HG03520 (cell line): ENCODE measurements around the gene MARCOL.

ENCODE experiments used
- ATAC-seq: cut with Tn5 transposase; IDR thresholded peaks from one replicate; pipeline ENCODE4 v1.9.1; 2021; ENCODE audit warnings: mild to moderate bottlenecking, moderate library complexity; ENCODE audit not compliant: unreplicated experiment

The MARCOL gene, protein sequence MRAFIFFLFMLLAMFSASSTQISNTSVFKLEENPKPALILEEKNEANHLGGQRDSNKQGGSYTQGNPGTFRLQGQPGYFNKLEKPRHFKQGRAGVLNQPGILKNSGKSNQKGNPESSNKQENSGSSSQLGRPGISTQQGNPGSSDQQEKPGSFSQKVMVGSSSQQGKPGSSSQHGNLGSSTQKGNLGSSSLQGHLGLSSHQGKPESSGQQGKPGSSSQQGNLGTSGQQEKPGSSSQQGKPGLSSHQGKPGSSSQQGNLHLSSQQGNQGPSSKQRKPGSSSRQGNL

DNA sequence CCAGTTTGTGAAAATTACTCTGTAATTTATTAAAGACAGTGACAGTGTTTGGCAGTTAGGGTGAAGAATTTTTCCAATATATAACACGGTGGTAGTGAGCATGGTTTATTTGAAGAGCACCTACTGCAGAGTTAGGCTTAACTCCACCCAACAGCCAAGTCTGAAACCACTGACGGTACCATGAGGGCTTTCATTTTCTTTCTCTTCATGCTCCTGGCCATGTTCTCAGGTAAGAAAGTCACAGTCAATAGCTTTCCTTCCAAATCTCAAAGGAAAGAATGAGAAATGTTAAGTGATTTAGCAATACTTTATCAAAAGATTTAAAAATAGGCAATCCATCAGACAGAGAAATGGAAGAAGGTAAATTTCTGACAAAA, at the start of gene MARCOL:
Gene MARCOL (plus strand): TSS at position 108 of the 377 bp plus-strand sequence. CDS start 73 bp downstream, at position 181.
- ATAC-seq = no peak

DNA sequence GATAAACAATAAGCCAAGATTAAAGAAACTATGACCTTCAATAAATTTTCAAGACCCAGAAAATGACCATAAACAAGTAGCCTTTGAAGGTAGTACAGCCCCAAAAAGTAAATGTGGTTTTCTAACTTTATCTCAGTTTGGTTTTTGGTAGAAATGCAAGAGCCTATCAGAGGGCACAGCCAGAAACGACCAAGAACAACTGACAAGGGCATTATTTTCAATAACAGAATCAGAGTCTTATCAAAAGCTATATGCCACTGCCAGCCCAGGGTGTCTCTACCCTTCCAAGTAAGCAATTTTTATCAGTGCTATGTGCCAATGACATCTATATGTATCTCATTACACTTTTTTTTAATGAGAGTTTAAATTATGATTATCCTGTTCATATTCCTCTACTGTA, 47.3 kb upstream of the MARCOL start:
- no peak for ATAC-seq

DNA sequence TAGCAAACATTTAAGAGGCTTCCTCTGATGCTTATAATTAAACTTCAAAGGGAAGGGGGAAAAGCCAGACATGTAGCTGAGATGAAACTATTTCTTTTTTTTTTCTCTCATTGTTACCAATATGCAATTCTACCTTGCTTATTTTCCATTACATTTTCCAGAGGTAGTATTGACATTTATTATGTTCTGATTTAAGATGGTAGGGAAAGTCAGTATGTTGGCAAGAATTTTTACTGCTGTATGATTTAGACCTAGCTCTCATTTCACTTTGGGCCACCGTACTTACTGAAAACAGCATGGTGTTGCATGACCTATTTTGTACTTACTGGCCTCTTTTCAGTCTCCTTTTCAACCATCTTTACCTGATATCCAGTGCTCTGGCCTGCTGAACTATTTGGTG, 45.1 kb upstream of the MARCOL start:
- no peak for ATAC-seq

DNA sequence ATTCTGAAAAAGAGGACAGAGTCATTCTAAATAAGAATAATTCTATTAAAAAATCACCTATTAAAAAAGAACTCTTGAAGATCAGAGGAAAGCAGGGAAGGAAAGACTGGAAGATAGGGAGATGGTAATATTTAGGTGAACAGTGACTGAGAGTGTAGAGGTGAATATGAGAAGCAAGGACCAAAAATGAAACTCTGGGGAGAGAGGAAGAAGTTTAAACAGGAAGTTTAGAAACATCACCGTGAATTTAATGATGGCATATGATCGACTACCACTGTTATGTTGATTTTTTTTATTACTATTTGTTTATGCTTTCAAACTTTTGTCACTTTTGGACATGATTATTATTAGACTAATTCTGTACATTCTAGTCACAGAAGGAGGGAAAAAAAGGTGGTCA, 37.2 kb upstream of the MARCOL start:
- no peak for ATAC-seq

DNA sequence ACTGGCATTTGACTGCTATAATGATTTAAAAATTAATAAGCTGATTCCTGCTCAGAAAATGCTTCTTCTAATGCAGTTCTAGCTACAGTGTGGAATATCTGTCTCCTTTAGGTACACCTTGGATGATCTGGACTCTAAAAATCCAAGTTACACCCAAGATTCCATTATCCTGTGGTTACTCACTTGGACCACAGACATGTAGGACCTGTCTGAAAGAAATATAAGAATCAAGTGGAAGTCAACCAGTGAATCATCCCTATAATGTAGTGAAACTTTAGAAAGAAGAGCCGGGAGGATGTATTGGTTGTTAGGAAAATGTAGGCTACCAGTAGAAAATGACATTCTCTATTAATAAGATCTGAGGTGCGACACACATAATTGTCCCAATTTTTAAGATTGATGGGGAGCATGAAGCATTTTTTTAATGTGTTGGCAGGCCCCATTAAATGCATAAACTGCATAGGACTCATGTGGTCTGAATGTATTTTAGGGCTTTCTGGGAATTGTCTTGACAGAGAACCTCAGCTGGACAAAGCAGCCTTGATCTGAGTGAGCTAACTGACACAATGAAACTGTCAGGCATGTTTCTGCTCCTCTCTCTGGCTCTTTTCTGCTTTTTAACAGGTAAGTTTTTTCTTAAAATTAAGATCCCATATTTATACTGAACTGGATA, 35.7 kb upstream of the MARCOL start, which contains the start of gene SPINK6:
Gene SPINK6 (plus strand): TSS at position 512 of the 673 bp plus-strand sequence. CDS start 55 bp downstream, at position 567.
- no peak for ATAC-seq

DNA sequence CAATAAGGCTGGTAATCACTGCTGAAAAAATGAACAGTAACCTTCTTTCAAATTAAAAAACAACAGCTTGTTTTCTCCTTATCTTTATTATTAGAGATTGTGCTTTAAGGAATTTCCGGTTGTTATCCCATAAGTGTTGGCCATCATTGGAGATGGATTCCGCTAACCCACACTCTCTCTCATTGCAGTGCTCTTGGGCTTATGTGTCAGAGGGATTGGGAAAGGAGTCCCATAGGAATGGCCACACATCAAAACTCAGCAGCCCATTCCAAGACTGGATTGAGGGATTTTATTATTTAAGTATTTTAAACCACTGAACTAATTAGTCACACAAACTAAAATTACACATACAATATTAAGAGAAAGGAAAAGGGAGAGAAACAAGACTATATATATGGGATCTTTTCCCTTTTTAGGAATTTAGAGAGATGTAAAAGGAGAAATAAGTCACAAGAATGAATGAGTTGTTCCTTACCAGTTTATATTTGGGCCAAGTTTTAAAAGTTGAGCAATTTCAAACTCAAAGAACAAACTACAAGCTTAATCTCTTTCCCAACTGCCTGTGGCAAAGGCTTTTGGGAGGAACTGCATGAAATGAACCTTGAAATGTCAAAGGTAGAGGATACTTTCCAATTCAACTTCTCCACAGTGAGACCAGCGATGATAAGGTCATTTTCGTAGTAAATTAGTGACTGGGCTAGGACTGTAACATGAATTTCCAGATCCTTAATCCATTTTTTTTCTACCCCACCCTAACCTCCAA, 33.1 kb upstream of the MARCOL start:
- no peak for ATAC-seq

DNA sequence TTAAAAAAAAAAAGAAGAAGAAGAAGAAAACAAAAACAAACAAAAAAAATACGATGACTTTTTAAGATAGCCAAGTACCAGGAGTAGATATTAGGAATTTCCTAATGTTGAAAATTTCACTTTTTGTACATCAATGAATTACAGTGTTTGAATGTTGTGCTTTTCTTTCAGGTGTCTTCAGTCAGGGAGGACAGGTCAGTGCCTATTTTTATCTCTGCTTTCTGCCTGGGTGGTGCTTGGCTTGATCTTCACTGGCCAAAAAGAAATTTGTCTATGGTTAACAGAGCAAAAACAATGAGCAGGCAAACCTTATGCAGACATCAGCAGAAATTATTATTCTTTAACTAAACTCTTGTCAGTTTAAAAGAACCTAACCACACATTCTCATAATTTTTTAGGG, 32.5 kb upstream of the MARCOL start:
- no peak for ATAC-seq

DNA sequence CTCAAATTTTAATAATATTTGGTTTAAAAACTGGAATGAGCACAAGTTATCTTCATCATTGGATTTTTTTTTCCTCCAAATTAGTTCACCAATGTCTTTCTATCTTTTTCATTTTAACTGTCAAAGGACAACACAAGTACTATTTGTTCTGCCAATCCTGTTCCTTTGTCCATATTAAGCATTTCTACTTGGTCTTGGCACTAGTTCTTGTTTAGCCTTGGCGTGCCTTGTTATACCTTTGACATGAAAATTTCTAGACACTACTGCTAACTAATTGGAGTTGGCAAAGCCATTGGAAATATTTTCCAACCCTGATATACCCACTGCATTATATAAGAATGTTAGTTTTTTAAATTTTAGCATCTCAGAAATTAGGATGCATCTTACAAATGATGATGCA, 31.7 kb upstream of the MARCOL start:
- no peak for ATAC-seq

DNA sequence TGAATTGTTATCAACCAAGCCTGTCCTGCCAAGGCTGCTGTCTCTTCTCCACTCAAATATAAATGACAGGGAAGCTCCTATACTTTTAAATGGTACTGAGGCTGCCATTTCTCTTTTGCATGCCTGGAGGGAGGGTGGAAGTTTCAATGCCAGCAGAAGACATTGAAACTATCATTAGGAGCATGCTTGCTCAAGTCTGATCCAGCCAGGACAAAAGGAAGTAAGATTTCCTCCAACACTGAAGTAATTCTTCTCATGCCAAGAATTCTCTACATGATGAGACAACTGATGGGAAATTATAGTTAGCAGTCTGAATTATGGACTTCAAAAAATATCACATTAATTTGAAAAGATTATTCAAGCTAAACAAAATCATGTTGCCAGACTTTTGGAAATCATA, 30.1 kb upstream of the MARCOL start:
- ATAC-seq = no peak

DNA sequence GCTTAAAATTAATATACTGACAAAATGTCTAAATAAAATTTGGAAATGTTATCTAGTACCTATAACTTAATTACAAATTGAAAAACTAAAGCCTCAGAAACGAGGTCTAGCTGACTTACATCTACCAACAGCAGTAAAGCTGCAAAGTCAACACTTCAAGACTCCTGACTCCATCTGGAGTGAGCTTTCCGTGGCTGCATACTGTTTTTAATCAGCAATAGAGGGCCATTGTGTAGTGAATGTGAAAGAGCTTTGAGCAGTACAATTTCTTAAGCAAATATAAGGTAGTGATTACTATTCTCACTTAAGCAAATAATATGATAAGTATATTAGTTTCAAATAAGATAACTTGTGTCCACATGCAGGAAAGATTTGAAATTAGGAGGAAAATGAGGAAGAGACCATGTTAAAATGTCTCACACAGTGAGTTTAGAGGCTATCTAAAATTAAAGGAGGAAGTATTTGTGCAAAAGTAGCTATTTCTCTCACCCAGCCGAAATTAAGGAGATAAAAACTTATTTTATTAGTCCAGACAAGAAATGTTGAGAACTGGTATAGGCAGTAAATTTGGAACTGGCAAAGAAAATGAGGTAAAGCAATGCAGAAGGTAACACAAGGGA, 29.1 kb upstream of the MARCOL start:
- ATAC-seq = no peak

DNA sequence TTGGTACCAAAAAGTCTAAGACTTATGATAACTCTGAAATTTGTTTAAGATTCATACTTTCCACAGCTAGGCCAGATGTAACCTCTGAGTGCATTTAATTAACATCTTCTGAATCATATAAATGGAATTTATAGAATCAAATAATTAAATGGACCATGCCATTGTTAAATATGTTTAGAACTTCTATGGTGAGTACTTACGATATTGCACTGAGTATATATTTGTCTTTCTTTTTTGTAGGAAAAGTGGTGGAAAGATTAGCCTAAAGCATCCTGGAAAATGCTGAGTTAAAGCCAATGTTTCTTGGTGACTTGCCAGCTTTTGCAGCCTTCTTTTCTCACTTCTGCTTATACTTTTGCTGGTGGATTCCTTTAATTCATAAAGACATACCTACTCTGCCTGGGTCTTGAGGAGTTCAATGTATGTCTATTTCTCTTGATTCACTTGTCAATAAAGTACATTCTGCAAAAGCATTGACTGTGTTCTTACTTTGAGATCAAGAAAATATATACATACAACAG, 23.6 kb upstream of the MARCOL start:
- ATAC-seq = no peak

DNA sequence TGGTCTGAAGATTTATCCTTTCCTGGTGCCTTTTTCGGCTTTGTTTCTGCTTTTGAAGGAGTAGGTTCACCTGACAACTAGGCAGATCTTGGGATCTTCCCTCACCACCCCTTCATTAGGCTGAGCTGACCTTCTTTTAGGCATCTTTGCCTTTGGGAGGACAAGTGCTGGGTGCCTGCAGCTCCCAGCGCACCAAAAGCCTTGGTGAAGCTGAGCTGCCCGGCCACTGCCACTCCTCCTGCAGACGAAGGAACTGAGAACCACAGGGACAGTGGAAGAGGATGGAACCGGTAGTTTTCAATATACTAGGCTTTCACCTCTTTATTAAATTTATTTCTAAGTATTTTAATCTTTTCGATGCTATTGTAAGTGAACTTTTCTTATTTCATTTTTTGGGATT, 16.8 kb upstream of the MARCOL start:
- ATAC-seq = no peak

DNA sequence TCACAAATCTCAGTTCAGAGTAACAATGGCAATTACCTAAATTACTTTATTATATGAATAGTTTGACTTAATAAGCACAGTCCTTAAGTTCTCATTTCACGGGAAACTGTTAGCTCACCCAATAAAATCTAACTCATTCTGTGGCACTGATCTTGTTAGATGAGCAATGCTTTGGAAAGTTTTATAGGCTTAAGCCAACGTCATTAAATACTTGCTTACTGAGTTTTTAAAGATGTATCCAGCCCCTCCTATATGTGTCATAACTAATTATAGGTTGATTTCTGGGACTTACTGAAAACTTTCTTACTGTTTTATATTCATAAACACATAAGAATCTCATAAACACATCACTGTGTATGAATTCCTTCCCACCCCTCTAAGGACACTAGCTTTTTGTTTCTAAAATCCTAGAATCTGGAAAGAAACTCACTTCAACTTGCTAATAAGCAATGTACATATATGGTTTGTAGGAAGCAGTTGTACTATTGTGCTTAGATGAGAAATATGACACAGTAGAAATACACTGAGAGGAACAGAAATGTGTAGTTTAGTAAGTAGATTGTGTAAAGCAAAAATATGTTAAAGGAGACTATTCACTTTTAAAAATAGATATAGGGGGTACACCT, 14.1 kb upstream of the MARCOL start:
- no peak for ATAC-seq

DNA sequence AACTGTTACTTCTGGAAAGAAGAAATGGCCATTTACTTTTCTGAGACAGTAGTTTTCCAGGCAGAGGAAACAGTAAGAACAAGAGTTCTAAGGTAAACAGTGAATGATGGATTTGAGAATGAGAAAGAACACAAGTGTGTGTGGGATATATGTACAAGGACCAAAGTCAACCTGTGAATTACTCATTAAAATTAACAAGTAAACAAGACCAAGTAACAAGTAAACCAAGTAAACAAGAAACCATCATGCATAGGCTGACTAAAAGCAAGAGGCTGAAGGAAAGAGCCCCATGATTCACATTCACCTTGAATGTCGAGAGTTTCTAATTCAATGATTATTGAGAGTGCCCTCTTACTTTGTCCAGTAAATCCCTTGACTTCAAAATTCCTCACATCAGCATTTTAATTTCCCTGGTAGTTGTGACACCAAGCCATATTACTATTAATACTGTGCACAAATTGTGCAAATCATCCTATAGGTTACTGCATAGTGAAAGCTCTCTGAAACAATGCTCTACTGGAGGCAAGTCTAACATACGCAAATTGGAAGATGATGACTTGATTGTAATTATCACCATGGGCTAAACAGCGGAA, 9.8 kb upstream of the MARCOL start:
- no peak for ATAC-seq

DNA sequence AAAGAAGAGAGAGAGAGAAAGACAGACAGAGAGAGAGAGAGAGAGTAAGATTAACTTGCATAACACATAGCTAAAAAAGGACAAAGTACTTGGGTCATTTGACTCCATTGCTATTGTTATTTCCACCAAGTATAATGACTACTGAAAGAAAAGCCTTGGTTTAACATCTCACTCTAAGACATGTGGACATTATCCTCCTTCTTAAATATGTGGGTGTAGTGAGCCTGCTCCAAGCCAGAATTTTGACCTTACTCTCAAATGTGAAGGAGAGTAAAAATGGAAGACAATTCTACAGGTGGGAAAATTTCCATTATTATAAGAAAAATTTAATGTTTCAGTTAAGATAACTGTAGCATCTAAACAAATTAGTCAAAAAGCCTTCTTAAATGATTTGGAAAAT, 8.5 kb upstream of the MARCOL start:
- ATAC-seq = no peak

DNA sequence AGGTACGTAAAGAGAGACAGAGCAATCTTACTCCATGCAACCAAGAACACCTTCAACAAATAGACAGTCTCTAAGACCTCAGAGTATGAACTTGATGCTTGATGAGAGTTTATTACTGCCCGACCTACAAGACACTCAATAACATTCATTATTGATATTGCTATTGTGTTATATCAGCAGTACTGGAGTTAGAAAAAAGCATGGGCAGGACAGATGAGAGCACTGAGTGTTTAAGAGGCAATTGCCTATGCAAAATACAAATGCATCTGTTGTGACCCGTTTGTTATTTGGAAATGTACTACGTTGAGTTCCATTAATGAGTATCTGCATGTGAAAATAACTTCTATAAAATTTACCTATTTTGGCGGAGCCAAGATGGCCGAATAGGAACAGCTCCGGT, 8.1 kb upstream of the MARCOL start:
- ATAC-seq = no peak

DNA sequence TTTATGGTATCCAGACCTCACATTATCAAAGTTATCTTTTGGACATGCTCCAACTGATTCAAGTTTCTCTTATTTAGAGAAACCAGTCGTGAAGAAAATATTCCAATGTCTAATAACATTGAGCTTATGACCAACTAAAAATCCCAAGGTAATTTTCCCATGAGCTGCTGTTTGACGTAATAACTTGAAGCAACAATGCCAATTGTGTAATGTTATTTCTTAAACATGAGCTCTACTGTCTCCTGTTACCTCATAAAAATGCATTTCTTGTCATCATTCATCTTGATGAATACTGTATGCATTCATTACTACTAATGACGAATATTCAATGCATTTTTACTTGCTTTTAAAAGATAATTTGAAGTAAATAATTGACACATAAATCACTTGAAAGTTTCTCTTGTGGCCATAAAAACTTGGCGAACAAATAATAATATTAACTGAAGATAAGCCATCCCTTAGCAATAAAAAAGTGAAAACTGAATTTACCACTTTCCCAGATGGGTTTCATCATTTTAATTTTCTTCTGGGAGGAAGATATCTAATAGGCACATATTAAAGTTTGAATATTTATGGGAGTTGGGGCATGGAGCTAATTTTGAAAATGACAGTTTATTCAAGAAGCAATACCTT, 424 bp upstream of the MARCOL start:
- no peak for ATAC-seq

DNA sequence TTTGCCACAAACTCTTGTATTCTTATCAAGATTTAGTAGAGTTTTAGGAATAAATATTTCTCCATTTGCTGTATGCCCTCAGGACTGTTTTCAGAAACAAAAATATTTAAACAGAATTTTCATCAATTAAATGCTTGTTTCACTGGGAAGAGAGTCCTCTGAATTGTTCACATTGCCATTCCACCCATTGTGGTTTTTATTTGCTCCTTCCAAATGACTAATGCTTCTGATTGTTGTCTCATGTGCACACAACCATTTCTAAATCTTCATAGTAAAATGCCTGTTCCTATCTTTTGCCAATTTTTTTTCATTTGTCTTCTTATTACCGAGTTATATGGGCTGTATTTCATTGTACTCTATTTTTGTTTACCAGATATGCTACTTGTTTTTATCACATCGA, 10.6 kb downstream of the MARCOL start:
- no peak for ATAC-seq

DNA sequence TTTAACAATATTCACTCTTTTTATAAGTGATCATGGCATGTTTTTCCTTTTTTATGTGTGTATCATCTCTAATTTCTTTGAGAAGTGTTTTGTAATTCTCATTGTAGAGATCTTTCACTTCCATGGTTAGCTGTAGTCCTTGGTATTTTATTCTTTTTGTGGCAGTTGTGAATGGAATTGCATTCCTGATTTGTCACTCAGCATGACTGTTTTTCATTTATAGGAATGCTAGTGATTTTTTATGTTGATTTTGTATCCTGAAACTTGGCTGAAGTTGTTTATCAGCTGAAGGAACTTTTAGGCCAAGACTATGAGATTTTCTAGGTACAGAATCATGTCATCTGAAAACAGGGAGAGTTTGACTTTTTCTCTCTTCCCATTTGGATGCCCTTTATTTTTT, 17.1 kb downstream of the MARCOL start:
- no peak for ATAC-seq

DNA sequence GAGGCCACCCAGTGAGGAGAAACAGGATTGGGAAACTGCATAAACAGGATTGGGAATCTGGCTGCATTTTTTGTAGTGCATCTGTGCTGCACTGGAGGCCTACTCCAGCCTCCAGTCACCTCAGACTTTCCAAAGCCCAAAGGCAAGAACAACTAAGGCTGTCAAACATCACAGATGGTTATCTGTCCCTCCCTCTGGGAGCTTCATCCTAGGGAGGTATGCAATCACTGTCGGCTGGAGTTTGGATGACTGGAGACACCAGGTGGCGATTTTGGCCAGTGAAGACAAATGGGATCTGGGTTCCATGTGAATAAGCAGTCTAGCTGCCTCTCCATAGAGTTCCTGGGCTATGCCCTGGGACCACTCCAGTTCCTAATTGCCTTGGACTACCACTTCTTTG, 21.0 kb downstream of the MARCOL start:
- no peak for ATAC-seq
